SK-N-SH treated with all-trans-retinoic acid at 6 μM for 48 hours (cell line): Measurements from ENCODE around the gene EXOSC10.

Experiments used
- ARNTL ChIP-seq: fragments of 450-650 bp; formaldehyde crosslinking; IDR thresholded peaks from 2 replicates; pipeline ENCODE4 v1.5.0; 2020; ENCODE audit warnings: low read depth, mild to moderate bottlenecking, moderate library complexity, borderline replicate concordance
- PATZ1 ChIP-seq: fragments of 250-450 bp; sonication (Bioruptor Pico); IDR thresholded peaks from 2 replicates; pipeline ENCODE4 v1.8.0; 2020; ENCODE audit warnings: mild to moderate bottlenecking, moderate library complexity, borderline replicate concordance
- POU6F1 ChIP-seq: fragments of 250-450 bp; sonication (Bioruptor Pico); IDR thresholded peaks from 2 replicates; pipeline ENCODE4 v1.8.0; 2021; ENCODE audit warnings: low read depth, mild to moderate bottlenecking, moderate library complexity, borderline replicate concordance
- RARB ChIP-seq: fragments of 250-450 bp; sonication (Bioruptor Pico); IDR thresholded peaks from 2 replicates; pipeline ENCODE4 v1.8.0; 2021; ENCODE audit warnings: mild to moderate bottlenecking, moderate library complexity

GRCh38 chr1:11028018-11028417 is 71.7 kb downstream of the EXOSC10 start:
- TF ChIP-seq ARNTL (no peak), RARB (CRISPR knock-in tag) (no peak), PATZ1 (CRISPR knock-in tag) (no peak), POU6F1 (CRISPR knock-in tag) (no peak)
